Fibroblast of lung (primary cell): ENCODE results near the gene MTG2. TPM values are rescaled to one million over a fixed set of nuclear protein-coding genes. Genes with fewer than 3 reads are reported as not detected.

Experiments used
- DNase-seq, 2 donors: peaks; one replicate each; pipeline versions ENCODE4 v3.0.0 to v3.0.0-alpha.2; 2010; ENCODE audit warnings: low read depth in 2 of 2
- H2AFZ ChIP-seq: 2 replicates; pipeline ENCODE4 v1.5.1; 2012; ENCODE audit warnings: low read length, control low read depth, inconsistent platforms
- H3K27ac ChIP-seq: 2 replicates; pipeline ENCODE4 v1.5.1; 2011; ENCODE audit warnings: low read length, control low read depth; ENCODE audit not compliant: insufficient read depth
- H3K27me3 ChIP-seq: 2 replicates; pipeline ENCODE4 v1.5.1; 2011; ENCODE audit warnings: mild to moderate bottlenecking, low read length; ENCODE audit not compliant: control insufficient read depth, insufficient read depth
- H3K36me3 ChIP-seq: 2 replicates; pipeline ENCODE4 v1.5.1; 2011; ENCODE audit warnings: low read length; ENCODE audit not compliant: control insufficient read depth, insufficient read depth
- H3K4me1 ChIP-seq: 2 replicates; pipeline ENCODE4 v1.5.1; 2011; ENCODE audit warnings: low read length; ENCODE audit not compliant: control insufficient read depth, insufficient read depth; ENCODE audit errors: extremely low read depth
- H3K4me2 ChIP-seq: 2 replicates; pipeline ENCODE4 v1.5.1; 2011; ENCODE audit warnings: low read length, control low read depth; ENCODE audit not compliant: insufficient read depth; ENCODE audit errors: extremely low read depth
- H3K4me3 ChIP-seq, 4 experiments: fragments of 200-600 bp in 1 of 4; sonication (generic) in 1 of 4; replicated peaks in 1 of 4; 2 replicates each; pipeline ENCODE4 v1.5.1; 2011 to 2016; ENCODE audit warnings: low read length in 4 of 4, low read depth in 3 of 4, mild to moderate bottlenecking in 3 of 4, control low read depth in 2 of 4, inconsistent platforms in 1 of 4, mixed read lengths in 1 of 4; ENCODE audit not compliant: insufficient read depth in 1 of 4; ENCODE audit errors: control extremely low read depth in 1 of 4
- H3K79me2 ChIP-seq: 2 replicates; pipeline ENCODE4 v1.5.1; 2012; ENCODE audit warnings: mild to moderate bottlenecking, low read length, inconsistent platforms; ENCODE audit not compliant: control insufficient read depth, insufficient read depth
- H3K9ac ChIP-seq: 2 replicates; pipeline ENCODE4 v1.5.1; 2011; ENCODE audit warnings: mild to moderate bottlenecking, low read length, control low read depth; ENCODE audit not compliant: insufficient read depth
- H3K9me3 ChIP-seq: 2 replicates; pipeline ENCODE4 v1.5.1; 2012; ENCODE audit warnings: low read depth, low read length; ENCODE audit not compliant: control insufficient read depth, insufficient read depth
- H4K20me1 ChIP-seq: 2 replicates; pipeline ENCODE4 v1.5.1; 2011; ENCODE audit warnings: low read length; ENCODE audit not compliant: control insufficient read depth, insufficient read depth; ENCODE audit errors: extremely low read depth
- EZH2 ChIP-seq: IDR thresholded peaks from 2 replicates; pipeline ENCODE4 v1.5.1; 2012; ENCODE audit warnings: low read length, control low read depth, mild to moderate bottlenecking; ENCODE audit errors: missing control alignments
- polyA plus RNA-seq, 2 donors: library from polyadenylated mRNA; depleted of rRNA in 1 of 2; stranded (reverse) in 1 of 2; unstranded in 1 of 2; fragments of >200 nt; gene quantifications; 2 replicates each; pipeline ENCODE4 v1.2.1, GENCODE V29; 2011 to 2012; ENCODE audit warnings: missing spikeins in 1 of 2
- total RNA-seq: library from RNA; depleted of rRNA; stranded (reverse); fragments of >200 nt; gene quantifications from 2 replicates; pipeline ENCODE4 v1.2.1, GENCODE V29; 2014
- TF ChIP-seq, protein P1 (sequence below), 2 donors: IDR thresholded peaks in 1 of 2; conservative IDR thresholded peaks in 1 of 2; 1 replicate in 1 of 2; 2 replicates in 1 of 2; pipeline ENCODE4 v1.5.1; 2011 to 2012; ENCODE audit warnings: low read length in 2 of 2, control low read depth in 1 of 2, inconsistent platforms in 1 of 2, low read depth in 1 of 2, mild to moderate bottlenecking in 1 of 2

MTG2 gene
- total and polyA plus RNA-seq, 2 donors (not counting 1 experiment from before 2014, with no cell fraction given): 16.5 to 17.5 TPM

DNA sequence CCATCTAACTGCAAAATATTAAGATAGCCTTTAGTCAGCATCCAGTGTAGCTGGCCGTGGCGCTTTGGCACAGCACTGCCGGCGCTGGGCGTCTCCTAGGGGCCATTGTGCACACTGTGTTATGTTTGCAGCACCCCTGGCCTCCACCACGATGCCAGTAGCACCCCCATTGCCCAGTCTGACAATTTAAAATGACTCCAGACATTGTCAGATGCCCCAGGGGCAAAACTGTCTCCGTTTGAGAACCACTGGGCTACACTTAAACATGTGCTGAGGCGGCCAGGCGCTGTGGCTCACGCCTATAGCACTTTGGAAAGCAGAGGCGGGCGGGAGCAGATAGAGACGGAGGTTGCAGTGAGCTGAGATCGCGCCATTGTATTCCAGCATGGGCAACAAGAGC, 6.0 kb upstream of the MTG2 start:
- DNase-seq: no peak
- no peak for TF ChIP-seq EZH2
- TF ChIP-seq, protein P1, sequence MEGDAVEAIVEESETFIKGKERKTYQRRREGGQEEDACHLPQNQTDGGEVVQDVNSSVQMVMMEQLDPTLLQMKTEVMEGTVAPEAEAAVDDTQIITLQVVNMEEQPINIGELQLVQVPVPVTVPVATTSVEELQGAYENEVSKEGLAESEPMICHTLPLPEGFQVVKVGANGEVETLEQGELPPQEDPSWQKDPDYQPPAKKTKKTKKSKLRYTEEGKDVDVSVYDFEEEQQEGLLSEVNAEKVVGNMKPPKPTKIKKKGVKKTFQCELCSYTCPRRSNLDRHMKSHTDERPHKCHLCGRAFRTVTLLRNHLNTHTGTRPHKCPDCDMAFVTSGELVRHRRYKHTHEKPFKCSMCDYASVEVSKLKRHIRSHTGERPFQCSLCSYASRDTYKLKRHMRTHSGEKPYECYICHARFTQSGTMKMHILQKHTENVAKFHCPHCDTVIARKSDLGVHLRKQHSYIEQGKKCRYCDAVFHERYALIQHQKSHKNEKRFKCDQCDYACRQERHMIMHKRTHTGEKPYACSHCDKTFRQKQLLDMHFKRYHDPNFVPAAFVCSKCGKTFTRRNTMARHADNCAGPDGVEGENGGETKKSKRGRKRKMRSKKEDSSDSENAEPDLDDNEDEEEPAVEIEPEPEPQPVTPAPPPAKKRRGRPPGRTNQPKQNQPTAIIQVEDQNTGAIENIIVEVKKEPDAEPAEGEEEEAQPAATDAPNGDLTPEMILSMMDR (conservative IDR thresholded peaks at IDR 0.05 in 1 of 2, IDR thresholded peaks at IDR 0.05 in 1 of 2; ENCODE audit: low read depth in 1 of 2, low read length in 2 of 2): no peak
- H2AFZ ChIP-seq: no peak overlapping the region
- H4K20me1 ChIP-seq: no peaks in the 10 kb centered on the region
- no peaks in the 10 kb centered on the region for H3K9me3 ChIP-seq
- no peak overlapping the region for H3K27ac ChIP-seq
- H3K9ac ChIP-seq: no peak overlapping the region
- H3K79me2 ChIP-seq: no peaks in the 10 kb centered on the region
- no peak overlapping the region for H3K4me2 ChIP-seq
- no peak overlapping the region for H3K4me3 ChIP-seq
- H3K4me1 ChIP-seq: no peaks in the 10 kb centered on the region
- H3K36me3 ChIP-seq: peaks cover 5% of the 10 kb centered on the region
- no peaks in the 10 kb centered on the region for H3K27me3 ChIP-seq

GRCh38 chr20:62177307-62177706, 5.5 kb upstream of the MTG2 start:
- H3K27ac ChIP-seq: no peak overlapping the region

GRCh38 chr20:62178316-62179161, 4.3 kb upstream of the MTG2 start:
- no peaks in the 10 kb centered on the region for H4K20me1 ChIP-seq
- TF ChIP-seq, protein P1 (conservative IDR thresholded peaks at IDR 0.05 in 1 of 2, IDR thresholded peaks at IDR 0.05 in 1 of 2; ENCODE audit: low read depth in 1 of 2, low read length in 2 of 2): no peak
- TF ChIP-seq EZH2: no peak
- H3K9me3 ChIP-seq: no peaks in the 10 kb centered on the region
- no peaks in the 10 kb centered on the region for H3K27me3 ChIP-seq
- no peaks in the 10 kb centered on the region for H3K4me1 ChIP-seq
- peaks cover 6% of the 10 kb centered on the region for H3K79me2 ChIP-seq
- no peak overlapping the region for H3K4me2 ChIP-seq
- no peak overlapping the region for H2AFZ ChIP-seq
- no peak overlapping the region for H3K4me3 ChIP-seq
- H3K27ac ChIP-seq: no peak overlapping the region
- H3K36me3 ChIP-seq: peaks cover 5% of the 10 kb centered on the region
- DNase-seq: no peak
- no peak overlapping the region for H3K9ac ChIP-seq

More at GRCh38 chr20:62177307-62177706, 5.5 kb upstream of the MTG2 start:
- Histone ChIP-seq H3K4me1 (no peaks in the 10 kb centered on the region), H3K9ac (no peak overlapping the region), H3K27me3 (no peaks in the 10 kb centered on the region), H2AFZ (no peak overlapping the region), H4K20me1 (no peaks in the 10 kb centered on the region), H3K79me2 (no peaks in the 10 kb centered on the region), H3K4me3 (no peak overlapping the region), H3K9me3 (no peaks in the 10 kb centered on the region), H3K36me3 (peaks cover 5% of the 10 kb centered on the region), H3K4me2 (no peak overlapping the region)
- TF ChIP-seq EZH2: no peak
- TF ChIP-seq, protein P1 (conservative IDR thresholded peaks at IDR 0.05 in 1 of 2, IDR thresholded peaks at IDR 0.05 in 1 of 2; ENCODE audit: low read depth in 1 of 2, low read length in 2 of 2): no peak
- no peak for DNase-seq
